Karpas-422 (cell line): ENCODE measurements around the gene ACO1. TPM values are rescaled to one million over a fixed set of nuclear protein-coding genes. Genes with fewer than 3 reads are reported as not detected.
"Not testable (repeated sequence)": the region's sequence is repeated elsewhere in the genome, so short reads cannot be mapped to it uniquely, and the experiment has no call there.

Experiments
- DNase-seq: peaks from one replicate; pipeline ENCODE4 v3.0.0-alpha.2; 2015
- H2AFZ ChIP-seq: fragments of 200-600 bp; sonication (generic); 2 replicates; pipeline ENCODE4 v1.6.1; 2014; ENCODE audit warnings: antibody characterized with exemption, low read length, mixed read lengths
- H3K27ac ChIP-seq: fragments of 200-600 bp; sonication (generic); 2 replicates; pipeline ENCODE4 v1.5.1; 2014; ENCODE audit warnings: mild to moderate bottlenecking, low read length, moderate library complexity
- H3K27me3 ChIP-seq: fragments of 200-600 bp; sonication (generic); 2 replicates; pipeline ENCODE4 v1.6.1; 2014; ENCODE audit warnings: low read length, mixed read lengths
- H3K36me3 ChIP-seq: fragments of 200-600 bp; sonication (generic); 2 replicates; pipeline ENCODE4 v1.6.1; 2014; ENCODE audit warnings: low read length, mixed read lengths; ENCODE audit not compliant: insufficient read depth
- H3K4me1 ChIP-seq: fragments of 200-600 bp; sonication (generic); 2 replicates; pipeline ENCODE4 v1.6.1; 2014; ENCODE audit warnings: mild to moderate bottlenecking, low read length, mixed read lengths
- H3K4me2 ChIP-seq: fragments of 200-600 bp; sonication (generic); 2 replicates; pipeline ENCODE4 v1.6.1; 2014; ENCODE audit warnings: low read length, low read depth, mild to moderate bottlenecking; ENCODE audit not compliant: poor library complexity, severe bottlenecking
- H3K4me3 ChIP-seq: fragments of 200-600 bp; sonication (generic); 2 replicates; pipeline ENCODE4 v1.5.1; 2014; ENCODE audit warnings: mild to moderate bottlenecking, antibody characterized with exemption, low read length, mixed read lengths
- H3K79me2 ChIP-seq: fragments of 200-600 bp; sonication (generic); 2 replicates; pipeline ENCODE4 v1.6.1; 2014; ENCODE audit warnings: mild to moderate bottlenecking, low read length, mixed read lengths
- H3K9ac ChIP-seq: fragments of 200-600 bp; sonication (generic); 2 replicates; pipeline ENCODE4 v1.6.0; 2014; ENCODE audit warnings: low read length
- H3K9me2 ChIP-seq: fragments of 200-600 bp; sonication (generic), shearing (Covaris generic); replicated peaks from 2 replicates; pipeline ENCODE4 v1.6.0; 2014; ENCODE audit warnings: mild to moderate bottlenecking, low read length, moderate library complexity; ENCODE audit not compliant: insufficient read depth
- H3K9me3 ChIP-seq: fragments of 300-700, 200-600 bp; sonication (generic); 2 replicates; pipeline ENCODE4 v1.6.1; 2014; ENCODE audit warnings: low read length, mixed read lengths
- H4K20me1 ChIP-seq: fragments of 200-600 bp; sonication (generic); 2 replicates; pipeline ENCODE4 v1.6.1; 2014; ENCODE audit warnings: mild to moderate bottlenecking, antibody characterized with exemption, low read length, low read depth; ENCODE audit not compliant: insufficient read depth
- total RNA-seq: library from RNA; depleted of rRNA; stranded (reverse); fragments of >200 nt; shearing (Covaris generic); gene quantifications from 2 replicates; pipeline ENCODE4 v1.2.3, GENCODE V29; 2014; ENCODE audit warnings: low replicate concordance

The ACO1 gene
- total RNA-seq, 1 experiment from 2014 or later = 7.9 TPM

- no peak overlapping the region for H3K27ac ChIP-seq
- no peaks in the 10 kb centered on the region for H3K9me2 ChIP-seq
- H4K20me1 ChIP-seq = no peaks in the 10 kb centered on the region
- no peak overlapping the region for H3K4me3 ChIP-seq
- no peaks in the 10 kb centered on the region for H3K36me3 ChIP-seq
- no peaks in the 10 kb centered on the region for H3K79me2 ChIP-seq
- no peaks in the 10 kb centered on the region for H3K9me3 ChIP-seq
- no peak for DNase-seq
- H3K4me1 ChIP-seq = no peaks in the 10 kb centered on the region
- H3K4me2 ChIP-seq = no peak overlapping the region
- 0 out of 2 replicates have a peak, but pooled peaks cover 3% of the 10 kb centered on the region for H3K27me3 ChIP-seq
- H2AFZ ChIP-seq = no peak overlapping the region
- H3K9ac ChIP-seq = no peak overlapping the region
These were observed 36.2 kb upstream of the ACO1 start for GRCh38 chr9:32348106-32348695.

- no peaks in the 10 kb centered on the region for H3K9me2 ChIP-seq
- no peaks in the 10 kb centered on the region for H3K9me3 ChIP-seq
- no peak overlapping the region for H3K4me2 ChIP-seq
- H3K79me2 ChIP-seq = no peaks in the 10 kb centered on the region
- H3K36me3 ChIP-seq = no peaks in the 10 kb centered on the region
- no peaks in the 10 kb centered on the region for H3K4me1 ChIP-seq
- H3K9ac ChIP-seq = no peak overlapping the region
- no peak overlapping the region for H3K27ac ChIP-seq
- H3K4me3 ChIP-seq = no peak overlapping the region
- no peaks in the 10 kb centered on the region for H4K20me1 ChIP-seq
- H2AFZ ChIP-seq = no peak overlapping the region
- 0 out of 2 replicates have a peak, but pooled peaks cover 3% of the 10 kb centered on the region for H3K27me3 ChIP-seq
- DNase-seq = no peak
These were observed 35.4 kb upstream of the ACO1 start for GRCh38 chr9:32349013-32349412.

- H3K9me3 ChIP-seq = no peaks in the 10 kb centered on the region
- DNase-seq = peak; percentile 75
These were observed 33.8 kb upstream of the ACO1 start for GRCh38 chr9:32350682-32351081.

GRCh38 chr9:32351845-32352244 lies 32.6 kb upstream of the ACO1 start:
- Histone ChIP-seq H3K79me2 (no peaks in the 10 kb centered on the region), H3K27ac (no peak overlapping the region), H4K20me1 (no peaks in the 10 kb centered on the region), H3K9ac (no peak overlapping the region), H3K9me3 (no peaks in the 10 kb centered on the region), H3K36me3 (no peaks in the 10 kb centered on the region), H3K4me2 (no peak overlapping the region), H2AFZ (no peak overlapping the region), H3K9me2 (no peaks in the 10 kb centered on the region), H3K27me3 (0 out of 2 replicates have a peak, but pooled peaks cover 3% of the 10 kb centered on the region), H3K4me1 (no peaks in the 10 kb centered on the region), H3K4me3 (no peak overlapping the region)
- DNase-seq = no peak

More at GRCh38 chr9:32350682-32351081, 33.8 kb upstream of the ACO1 start:
- no peak overlapping the region for H3K4me2 ChIP-seq
- H3K27ac ChIP-seq = no peak overlapping the region
- H3K36me3 ChIP-seq = no peaks in the 10 kb centered on the region
- H3K4me1 ChIP-seq = no peaks in the 10 kb centered on the region
- H3K27me3 ChIP-seq = 0 out of 2 replicates have a peak, but pooled peaks cover 3% of the 10 kb centered on the region
- H3K4me3 ChIP-seq = no peak overlapping the region
- H4K20me1 ChIP-seq = no peaks in the 10 kb centered on the region
- H3K79me2 ChIP-seq = no peaks in the 10 kb centered on the region
- H2AFZ ChIP-seq = no peak overlapping the region
- H3K9ac ChIP-seq = no peak overlapping the region
- no peaks in the 10 kb centered on the region for H3K9me2 ChIP-seq

- H3K4me3 ChIP-seq, H3K9ac ChIP-seq, H3K27ac ChIP-seq, H3K79me2 ChIP-seq, H3K9me3 ChIP-seq, H3K4me1 ChIP-seq, H3K36me3 ChIP-seq, H2AFZ ChIP-seq, DNase-seq, H3K4me2 ChIP-seq, H3K9me2 ChIP-seq, H4K20me1 ChIP-seq, H3K27me3 ChIP-seq: not testable (repeated sequence)
These were observed 31.0 kb upstream of the ACO1 start for GRCh38 chr9:32353476-32353875.

GRCh38 chr9:32359452-32359851 lies 25.0 kb upstream of the ACO1 start:
- Histone ChIP-seq H3K9me3 (no peaks in the 10 kb centered on the region), H3K79me2 (no peaks in the 10 kb centered on the region), H3K27ac (no peak overlapping the region), H3K9ac (no peak overlapping the region), H4K20me1 (no peaks in the 10 kb centered on the region), H3K4me3 (no peak overlapping the region), H3K4me2 (no peak overlapping the region), H2AFZ (no peak overlapping the region), H3K4me1 (no peaks in the 10 kb centered on the region), H3K9me2 (no peaks in the 10 kb centered on the region), H3K27me3 (no peaks in the 10 kb centered on the region), H3K36me3 (no peaks in the 10 kb centered on the region)
- DNase-seq = no peak

- Histone ChIP-seq H3K79me2 (no peaks in the 10 kb centered on the region), H3K9me2 (no peaks in the 10 kb centered on the region), H3K36me3 (no peaks in the 10 kb centered on the region), H3K4me3 (no peak overlapping the region), H3K9me3 (no peaks in the 10 kb centered on the region), H3K27ac (no peak overlapping the region), H3K4me1 (no peaks in the 10 kb centered on the region), H3K9ac (no peak overlapping the region), H3K4me2 (no peak overlapping the region), H4K20me1 (no peaks in the 10 kb centered on the region), H2AFZ (no peak overlapping the region), H3K27me3 (no peaks in the 10 kb centered on the region)
- no peak for DNase-seq
These were observed 23.3 kb upstream of the ACO1 start for GRCh38 chr9:32360983-32361673.

GRCh38 chr9:32371279-32371678 lies 13.2 kb upstream of the ACO1 start:
- Histone ChIP-seq H3K9me2 (no peaks in the 10 kb centered on the region), H3K9ac (no peak overlapping the region), H2AFZ (no peak overlapping the region), H3K27me3 (no peaks in the 10 kb centered on the region), H3K27ac (no peak overlapping the region), H4K20me1 (no peaks in the 10 kb centered on the region), H3K36me3 (no peaks in the 10 kb centered on the region), H3K4me3 (no peak overlapping the region), H3K79me2 (no peaks in the 10 kb centered on the region), H3K9me3 (no peaks in the 10 kb centered on the region), H3K4me1 (peaks cover 5% of the 10 kb centered on the region), H3K4me2 (no peak overlapping the region)
- DNase-seq = no peak
